ENCODE measurements around the gene THEMIS2. TPM values are rescaled to one million over a fixed set of nuclear protein-coding genes. Genes with fewer than 3 reads are reported as not detected.
"Not testable (repeated sequence)": the region's sequence is repeated elsewhere in the genome, so short reads cannot be mapped to it uniquely, and the experiment has no call there.

Gene THEMIS2
- 10 to 100 TPM; 20.1 to 36.0 (median 25.0) TPM for total RNA-seq

DNA sequence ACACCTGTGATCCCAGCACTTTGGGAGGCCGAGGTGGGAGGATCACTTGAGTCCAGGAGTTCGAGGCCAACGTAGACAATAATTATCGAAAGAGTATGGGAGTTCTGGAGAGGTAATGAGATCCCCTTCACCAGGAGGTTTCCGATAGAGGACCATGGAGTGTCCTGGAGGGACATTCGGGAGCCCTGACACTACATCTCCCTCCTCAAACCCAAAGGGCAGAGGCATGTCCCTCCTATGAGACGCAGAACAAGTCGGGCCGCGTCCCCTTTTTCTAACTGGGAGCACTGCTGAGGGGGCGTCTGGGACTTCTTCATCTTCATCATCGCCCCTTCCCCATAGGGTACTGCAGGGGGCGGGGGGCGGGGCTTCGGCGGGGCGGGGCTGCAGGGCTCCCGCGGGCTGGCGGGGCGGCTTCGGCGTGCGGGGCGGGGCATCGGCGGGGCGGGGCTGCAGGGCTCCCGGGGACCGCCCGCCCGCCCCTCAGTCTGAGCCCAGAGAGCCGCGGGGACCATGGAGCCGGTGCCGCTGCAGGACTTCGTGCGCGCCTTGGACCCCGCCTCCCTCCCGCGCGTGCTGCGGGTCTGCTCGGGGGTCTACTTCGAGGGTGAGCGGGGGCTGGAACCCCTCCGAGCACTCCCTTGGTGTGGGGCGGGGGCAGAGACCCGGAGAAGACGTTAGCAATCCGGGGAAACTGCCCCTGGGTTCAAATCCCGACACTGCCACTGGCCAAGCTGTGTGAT lies at the start of gene THEMIS2:
TSS of gene THEMIS2 (plus strand) at position 486 of the 743 bp plus-strand sequence. CDS start at position 514, 28 bp downstream.
- WGBS, 2 donors, result 19 to 32% methylated on average over 14 to 28 of the region's 53 CpGs

DNA sequence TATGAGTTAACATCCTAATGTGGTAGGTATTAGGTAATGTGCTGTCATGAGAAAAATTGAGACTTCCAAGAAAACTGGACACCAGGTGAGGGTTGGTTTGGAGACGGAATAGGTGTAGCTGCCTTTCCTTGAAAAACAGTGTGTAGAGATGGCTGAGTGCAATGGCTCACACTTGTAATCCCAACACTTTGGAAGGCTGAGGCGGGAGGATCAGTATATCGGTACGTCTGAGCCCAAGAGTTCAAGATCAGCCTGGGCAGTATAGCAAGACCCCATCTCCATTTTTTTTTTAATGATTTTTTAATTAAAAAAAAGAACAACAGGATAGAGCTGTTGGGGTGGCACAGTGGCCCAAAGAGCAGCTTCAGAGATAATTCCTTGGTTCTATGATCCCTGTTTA lies 48.6 kb upstream of the THEMIS2 start:
- intact Hi-C loops (cut with DNase I), result no loop called here
- Histone ChIP-seq H3K4me1 (peaks cover 0 to 18% of the 10 kb centered on the region in 2 donors), H3K4me3 (replicated peaks in 1 of 3) (no peak overlapping the region), H3K27me3 (no peaks in the 10 kb centered on the region), H3K9me3 (no peaks in the 10 kb centered on the region), H3K36me3 (peaks cover 15 to 18% of the 10 kb centered on the region in 2 donors), H3K27ac (no peak overlapping the region)
- no peak for DNase-seq
- WGBS, 2 donors, result 96% methylated on average over 4 of the region's 4 CpGs
- TF ChIP-seq, protein P1, sequence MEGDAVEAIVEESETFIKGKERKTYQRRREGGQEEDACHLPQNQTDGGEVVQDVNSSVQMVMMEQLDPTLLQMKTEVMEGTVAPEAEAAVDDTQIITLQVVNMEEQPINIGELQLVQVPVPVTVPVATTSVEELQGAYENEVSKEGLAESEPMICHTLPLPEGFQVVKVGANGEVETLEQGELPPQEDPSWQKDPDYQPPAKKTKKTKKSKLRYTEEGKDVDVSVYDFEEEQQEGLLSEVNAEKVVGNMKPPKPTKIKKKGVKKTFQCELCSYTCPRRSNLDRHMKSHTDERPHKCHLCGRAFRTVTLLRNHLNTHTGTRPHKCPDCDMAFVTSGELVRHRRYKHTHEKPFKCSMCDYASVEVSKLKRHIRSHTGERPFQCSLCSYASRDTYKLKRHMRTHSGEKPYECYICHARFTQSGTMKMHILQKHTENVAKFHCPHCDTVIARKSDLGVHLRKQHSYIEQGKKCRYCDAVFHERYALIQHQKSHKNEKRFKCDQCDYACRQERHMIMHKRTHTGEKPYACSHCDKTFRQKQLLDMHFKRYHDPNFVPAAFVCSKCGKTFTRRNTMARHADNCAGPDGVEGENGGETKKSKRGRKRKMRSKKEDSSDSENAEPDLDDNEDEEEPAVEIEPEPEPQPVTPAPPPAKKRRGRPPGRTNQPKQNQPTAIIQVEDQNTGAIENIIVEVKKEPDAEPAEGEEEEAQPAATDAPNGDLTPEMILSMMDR (IDR thresholded peaks at IDR 0.05), result no peak
- TF ChIP-seq POLR2A (IDR thresholded peaks at IDR 0.05), result no peak

More for the DNA sequence above, at the start of gene THEMIS2:
- TF ChIP-seq, protein P1 (IDR thresholded peaks at IDR 0.05), result no peak
- TF ChIP-seq POLR2A (IDR thresholded peaks at IDR 0.05), result peak; percentile 1 to 81
- H3K9me3 ChIP-seq, result no peaks in the 10 kb centered on the region
- H3K36me3 ChIP-seq, result no peaks in the 10 kb centered on the region
- no peaks in the 10 kb centered on the region for H3K27me3 ChIP-seq
- peak within 1 kb of the TSS; percentile 42 to 80 (median 66) for H3K27ac ChIP-seq
- peak within 1 kb of the TSS; percentile 47 to 71 (median 60) for H3K4me3 ChIP-seq (replicated peaks in 1 of 3)
- peak; percentile 73 to 74 for DNase-seq
- intact Hi-C loops (cut with DNase I), result no loop called here
- H3K4me1 ChIP-seq, result peaks cover 3 to 21% of the 10 kb centered on the region in 2 donors

DNA sequence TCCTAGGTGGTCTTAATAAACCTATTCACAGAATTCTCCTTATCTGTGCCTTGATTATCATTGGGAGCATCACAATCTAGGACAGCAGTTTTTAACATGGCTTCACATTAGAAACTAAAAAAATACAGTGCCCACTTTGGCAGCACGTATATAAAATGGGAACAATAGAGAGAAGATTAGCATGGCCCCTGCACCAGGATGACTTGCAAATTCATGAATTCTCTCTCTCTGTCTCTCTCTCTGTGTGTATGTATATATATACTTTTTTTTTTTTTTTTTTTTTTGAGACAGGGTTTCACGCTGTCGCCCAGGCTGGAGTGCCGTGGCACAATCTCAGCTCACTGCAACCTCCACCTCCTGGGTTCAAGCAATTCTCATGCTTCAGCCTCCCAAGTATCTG lies 47.9 kb upstream of the THEMIS2 start:
- 97 to 98% methylated on average over 4 of the region's 4 CpGs for WGBS, 2 donors
- H3K27ac ChIP-seq, result no peak overlapping the region
- DNase-seq, result no peak
- no peaks in the 10 kb centered on the region for H3K27me3 ChIP-seq
- H3K36me3 ChIP-seq, result peaks cover 10 to 14% of the 10 kb centered on the region in 2 donors
- H3K4me1 ChIP-seq, result peaks cover 0 to 18% of the 10 kb centered on the region in 2 donors
- H3K9me3 ChIP-seq, result no peaks in the 10 kb centered on the region
- H3K4me3 ChIP-seq (replicated peaks in 1 of 3), result no peak overlapping the region
- TF ChIP-seq, protein P1 (IDR thresholded peaks at IDR 0.05), result no peak
- TF ChIP-seq POLR2A (IDR thresholded peaks at IDR 0.05), result no peak
- intact Hi-C loops (cut with DNase I), result no loop called here

DNA sequence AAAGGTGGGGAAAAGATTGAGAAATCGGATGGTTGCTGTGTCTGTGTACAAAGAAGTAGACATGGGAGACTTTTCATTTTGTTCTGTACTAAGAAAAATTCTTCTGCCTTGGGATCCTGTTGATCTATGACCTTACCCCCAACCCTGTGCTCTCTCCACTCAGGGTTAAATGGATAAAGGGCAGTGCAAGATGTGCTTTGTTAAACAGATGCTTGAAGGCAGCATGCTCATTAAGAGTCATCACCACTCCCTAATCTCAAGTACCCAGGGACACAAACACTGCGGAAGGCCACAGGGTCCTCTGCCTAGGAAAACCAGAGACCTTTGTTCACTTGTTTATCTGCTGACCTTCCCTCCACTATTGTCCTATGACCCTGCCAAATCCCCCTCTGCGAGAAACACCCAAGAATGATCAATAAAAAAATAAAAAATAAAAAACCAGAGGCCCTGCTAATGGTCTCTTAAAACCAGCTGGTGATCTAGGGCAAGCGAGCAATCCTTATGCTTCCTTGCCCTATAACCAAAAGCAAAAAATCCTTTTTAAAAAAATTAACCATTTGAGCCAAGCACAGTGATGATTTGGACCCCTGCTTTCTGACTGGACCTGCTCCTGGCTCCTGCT lies 42.9 kb upstream of the THEMIS2 start:
- intact Hi-C loops (cut with DNase I); H3K9me3 ChIP-seq; H3K36me3 ChIP-seq; H3K4me3 ChIP-seq (replicated peaks in 1 of 3); DNase-seq; H3K27me3 ChIP-seq: not testable (repeated sequence)
- Histone ChIP-seq H3K4me1 (peaks cover 5 to 16% of the 10 kb centered on the region in 2 donors), H3K27ac (peak overlapping the region; percentile 92 to 97 (median 94))
- WGBS, 2 donors, result 72 to 80% methylated on average over 3 to 4 of the region's 4 CpGs

DNA sequence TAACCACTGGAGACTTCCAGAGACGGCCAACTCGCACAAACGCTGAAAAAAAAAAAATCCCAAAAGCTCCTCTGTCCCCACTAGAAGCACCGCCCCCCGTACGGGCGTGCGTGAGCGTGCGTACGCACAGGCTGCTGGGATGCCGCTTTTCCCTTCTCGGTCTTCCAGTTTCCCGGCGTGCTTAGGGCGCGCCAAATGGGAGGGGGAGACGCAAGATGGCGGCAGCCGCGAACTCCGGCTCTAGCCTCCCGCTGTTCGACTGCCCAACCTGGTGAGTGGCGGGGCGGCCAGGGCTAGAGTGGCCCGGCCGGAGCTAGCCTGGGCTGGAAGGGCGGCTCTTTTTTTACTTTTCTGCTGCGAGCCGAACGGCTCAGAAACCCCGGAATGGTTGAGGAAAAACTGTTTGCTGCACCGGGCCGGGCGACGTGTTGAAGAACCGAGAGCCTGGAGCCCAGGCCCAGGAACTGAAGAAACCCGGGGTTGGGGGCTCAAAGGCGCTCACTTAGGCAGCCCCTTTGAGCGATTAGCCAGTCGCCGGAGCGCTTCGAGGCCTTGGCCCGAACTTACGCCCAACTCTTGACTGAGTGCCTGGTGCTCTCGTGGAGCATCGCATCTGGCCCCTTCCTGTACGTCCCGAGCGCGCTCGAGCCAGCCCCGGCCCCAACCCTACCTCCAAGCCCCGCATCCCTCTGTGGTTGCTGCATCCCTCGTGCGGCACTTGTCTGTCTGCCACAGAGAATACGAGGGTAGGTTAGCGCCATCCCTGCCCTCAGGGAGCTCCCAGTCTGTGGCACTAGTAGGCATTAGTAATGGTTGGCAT lies 41.5 kb upstream of the THEMIS2 start, which contains the start of gene PPP1R8:
TSS of gene PPP1R8 (plus strand) at position 162 of the 820 bp plus-strand sequence. CDS start at position 216, 54 bp downstream.
- intact Hi-C loops (cut with DNase I), result loop anchor here (10.0 kb wide), 1 partner anchor 156 kb away; the partner anchor contains the start of gene IFI6
- H3K9me3 ChIP-seq, result no peaks in the 10 kb centered on the region
- peaks cover 4 to 8% of the 10 kb centered on the region in 2 donors for H3K36me3 ChIP-seq
- TF ChIP-seq, protein P1 (IDR thresholded peaks at IDR 0.05), result no peak
- peak in 1 of 2 donors; percentile 83 for TF ChIP-seq POLR2A (IDR thresholded peaks at IDR 0.05)
- peaks cover 5 to 16% of the 10 kb centered on the region in 2 donors for H3K4me1 ChIP-seq
- peak within 1 kb of the TSS; percentile 49 to 99 (median 83) for H3K4me3 ChIP-seq (replicated peaks in 1 of 3)
- no peaks in the 10 kb centered on the region for H3K27me3 ChIP-seq
- DNase-seq, result peak; percentile 94 to 95
- 0 to 2% methylated on average over 20 to 60 of the region's 60 CpGs for WGBS, 2 donors
- peak within 1 kb of the TSS; percentile 92 to 97 (median 94) for H3K27ac ChIP-seq
